Measurements from ENCODE around the gene TXNDC8.
"Not testable (repeated sequence)": the region's sequence is repeated elsewhere in the genome, so short reads cannot be mapped to it uniquely, and the experiment has no call there.

Gene TXNDC8

GRCh38 chr9:110337727-110338126 is at the start of gene TXNDC8:
Gene TXNDC8, minus strand, starts transcription at chr9:110337863.
- H3K4me3 Mint-ChIP-seq, result no peak within 1 kb of the TSS
- DNase-seq (no peak), ATAC-seq (no peak)
- H3K9me3 Mint-ChIP-seq, result no peaks in the 10 kb centered on the region
- no peaks in the 10 kb centered on the region for H3K4me1 Mint-ChIP-seq
- no peaks in the 10 kb centered on the region for H3K27me3 Mint-ChIP-seq
- H3K27ac Mint-ChIP-seq, result peak within 1 kb of the TSS in 1 of 2 donors; percentile 27

DNA sequence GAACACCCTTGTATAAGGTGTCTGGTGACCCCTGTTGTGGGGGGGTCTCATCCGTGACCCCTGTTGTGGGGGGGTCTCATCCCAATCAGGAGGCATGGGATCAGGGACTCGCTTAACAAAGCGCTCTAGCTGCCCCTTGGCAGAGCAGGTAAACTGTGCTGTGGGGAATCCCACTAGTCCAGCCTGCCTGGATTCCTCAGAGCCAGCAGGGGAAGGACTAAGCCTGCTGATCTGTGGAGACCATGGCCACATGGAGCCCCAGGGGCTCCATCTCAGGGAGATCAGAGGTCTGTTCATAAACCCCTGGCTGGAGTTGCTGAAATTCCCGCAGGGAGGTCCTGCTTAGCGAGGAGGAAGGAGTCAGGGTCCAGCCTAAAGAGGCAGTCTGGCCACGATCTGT is 45.8 kb upstream of the TXNDC8 start:
- DNase-seq (no peak), ATAC-seq (no peak)
- Mint-ChIP-seq H3K27ac (no peak overlapping the region), H3K4me3 (no peak overlapping the region), H3K27me3 (peaks cover 23% of the 10 kb centered on the region), H3K9me3 (no peaks in the 10 kb centered on the region), H3K4me1 (no peaks in the 10 kb centered on the region)

GRCh38 chr9:110382731-110383130 is 45.1 kb upstream of the TXNDC8 start:
- Mint-ChIP-seq H3K27me3 (peaks cover 29% of the 10 kb centered on the region), H3K27ac (no peak overlapping the region), H3K9me3 (no peaks in the 10 kb centered on the region), H3K4me1 (no peaks in the 10 kb centered on the region), H3K4me3 (no peak overlapping the region)
- DNase-seq, result no peak
- ATAC-seq, result no peak

DNA sequence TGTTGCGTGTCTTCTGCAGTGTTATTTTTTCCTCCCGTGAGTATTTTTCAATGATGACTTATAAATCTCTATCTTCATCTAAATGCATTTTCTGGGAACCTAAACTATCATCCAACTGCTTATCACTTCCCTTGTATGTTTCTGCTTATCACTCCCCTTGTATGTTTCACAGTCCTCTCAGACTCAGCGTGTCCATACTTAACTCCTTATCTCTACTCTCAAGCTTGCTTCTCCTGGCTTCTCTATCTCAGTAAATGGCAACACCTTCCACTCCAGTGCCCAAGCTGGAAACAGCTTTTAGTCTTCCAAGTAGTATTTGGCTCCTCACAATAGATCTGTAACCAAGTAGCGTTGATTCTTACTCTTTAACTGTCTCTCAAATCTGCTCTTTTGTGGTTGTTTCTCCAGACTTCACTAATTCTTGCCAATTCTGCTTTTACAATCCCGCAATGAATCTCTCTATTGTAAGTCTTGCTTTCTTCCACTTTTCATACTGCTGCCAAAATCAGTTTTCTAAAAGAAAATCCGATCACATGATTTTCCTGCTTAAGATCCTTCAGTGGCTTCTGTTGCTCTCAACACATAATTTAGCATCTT is 33.8 kb upstream of the TXNDC8 start:
- Mint-ChIP-seq H3K27me3 (no peaks in the 10 kb centered on the region), H3K9me3 (no peaks in the 10 kb centered on the region), H3K4me3 (no peak overlapping the region), H3K4me1 (no peaks in the 10 kb centered on the region), H3K27ac (no peak overlapping the region)
- no peak for DNase-seq
- no peak for ATAC-seq

- Mint-ChIP-seq H3K27ac (no peak overlapping the region), H3K4me1 (no peaks in the 10 kb centered on the region), H3K4me3 (no peak overlapping the region), H3K9me3 (no peaks in the 10 kb centered on the region), H3K27me3 (no peaks in the 10 kb centered on the region)
- DNase-seq (no peak), ATAC-seq (no peak)
Observed at GRCh38 chr9:110370315-110370714, 32.7 kb upstream of the TXNDC8 start.

DNA sequence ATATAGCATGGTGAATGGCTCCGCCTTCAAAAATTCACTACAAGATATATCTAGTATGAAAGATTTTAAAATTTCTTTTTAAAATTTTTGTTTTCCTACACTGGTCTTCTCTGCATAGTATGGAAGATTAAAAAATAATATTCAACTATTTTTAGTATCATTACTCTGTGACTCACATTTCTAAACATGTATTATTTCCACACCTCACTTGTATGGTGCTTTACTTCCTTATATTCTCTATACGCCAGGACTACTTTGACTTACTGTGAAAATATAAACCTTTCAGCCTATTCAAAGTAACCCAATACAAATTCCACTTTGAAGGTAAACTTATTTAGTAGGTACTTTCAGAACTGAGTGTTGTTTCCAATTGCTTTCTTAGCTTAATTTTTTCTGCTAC is 26.8 kb upstream of the TXNDC8 start:
- Mint-ChIP-seq H3K27ac (no peak overlapping the region), H3K4me1 (no peaks in the 10 kb centered on the region), H3K27me3 (no peaks in the 10 kb centered on the region), H3K4me3 (no peak overlapping the region), H3K9me3 (no peaks in the 10 kb centered on the region)
- DNase-seq, result no peak
- no peak for ATAC-seq

DNA sequence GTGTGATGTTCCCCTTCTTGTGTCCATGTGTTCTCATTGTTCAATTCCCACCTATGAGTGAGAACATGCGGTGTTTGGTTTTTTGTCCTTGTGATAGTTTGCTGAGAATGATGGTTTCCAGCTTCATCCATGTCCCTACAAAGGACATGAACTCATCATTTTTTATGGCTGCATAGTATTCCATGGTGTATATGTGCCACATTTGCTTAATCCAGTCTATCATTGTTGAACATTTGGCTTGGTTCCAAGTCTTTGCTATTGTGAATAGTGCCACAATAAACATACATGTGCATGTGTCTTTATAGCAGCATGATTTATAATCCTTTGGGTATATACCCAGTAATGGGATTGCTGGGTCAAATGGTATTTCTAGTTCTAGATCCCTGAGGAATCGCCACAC is 21.3 kb upstream of the TXNDC8 start:
- not testable (repeated sequence) for DNase-seq, ATAC-seq, H3K27me3 Mint-ChIP-seq, H3K4me3 Mint-ChIP-seq, H3K4me1 Mint-ChIP-seq, H3K9me3 Mint-ChIP-seq, H3K27ac Mint-ChIP-seq

GRCh38 chr9:110357505-110357904 is 19.8 kb upstream of the TXNDC8 start:
- ATAC-seq (no peak), DNase-seq (no peak)
- H3K27me3 Mint-ChIP-seq, result no peaks in the 10 kb centered on the region
- H3K4me1 Mint-ChIP-seq, result no peaks in the 10 kb centered on the region
- no peak overlapping the region for H3K4me3 Mint-ChIP-seq
- no peak overlapping the region for H3K27ac Mint-ChIP-seq
- no peaks in the 10 kb centered on the region for H3K9me3 Mint-ChIP-seq

- Mint-ChIP-seq H3K27me3 (no peaks in the 10 kb centered on the region), H3K4me1 (no peaks in the 10 kb centered on the region), H3K27ac (no peak overlapping the region), H3K9me3 (no peaks in the 10 kb centered on the region), H3K4me3 (no peak overlapping the region)
- no peak for ATAC-seq
- no peak for DNase-seq
Observed at GRCh38 chr9:110356639-110357395, 19.2 kb upstream of the TXNDC8 start.

DNA sequence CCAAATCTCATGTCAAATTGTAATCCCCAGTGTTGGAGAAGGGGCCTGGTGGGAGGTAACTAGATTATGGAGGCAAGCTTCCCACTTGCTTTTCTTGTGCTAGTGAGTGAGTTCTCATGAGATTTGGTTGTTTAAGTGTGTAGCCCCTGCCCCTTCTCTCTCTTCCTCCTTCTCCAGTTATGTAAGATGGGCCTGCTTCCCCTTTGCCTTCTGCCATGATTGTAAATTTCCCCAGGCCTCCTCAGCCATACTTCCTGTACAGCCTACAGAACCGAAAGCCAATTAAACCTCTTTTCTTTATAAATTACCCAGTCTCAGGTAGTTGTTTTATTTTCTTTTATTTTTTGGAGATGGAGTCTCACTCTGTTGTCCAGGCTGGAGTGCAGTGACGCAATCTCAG is 18.2 kb upstream of the TXNDC8 start:
- no peaks in the 10 kb centered on the region for H3K9me3 Mint-ChIP-seq
- H3K4me3 Mint-ChIP-seq, result no peak overlapping the region
- H3K27me3 Mint-ChIP-seq, result no peaks in the 10 kb centered on the region
- peak overlapping the region in 1 of 2 donors; percentile 4 for H3K27ac Mint-ChIP-seq
- ATAC-seq (no peak), DNase-seq (no peak)
- H3K4me1 Mint-ChIP-seq, result no peaks in the 10 kb centered on the region

DNA sequence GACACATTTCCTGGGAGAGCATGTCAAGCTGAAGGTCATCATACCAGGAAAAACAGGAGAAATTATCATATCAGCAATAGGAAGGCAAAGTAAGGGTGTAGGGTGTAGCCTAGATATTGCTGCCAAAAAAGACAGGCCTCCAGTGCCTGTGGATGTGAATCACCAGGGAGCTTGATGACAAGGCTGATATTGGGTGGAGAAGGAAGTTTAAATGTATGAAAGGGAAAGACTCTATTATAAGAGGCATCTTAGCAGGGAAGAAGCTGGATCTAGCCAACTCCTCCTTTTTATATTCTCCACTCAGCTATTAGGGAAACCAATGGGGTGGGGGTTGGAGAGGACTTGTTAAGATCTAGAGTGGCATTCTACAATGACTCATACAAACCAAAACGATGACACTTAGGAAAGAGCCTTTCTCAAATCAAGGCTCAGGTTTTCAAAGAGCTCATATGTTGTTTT is 13.4 kb upstream of the TXNDC8 start:
- Mint-ChIP-seq H3K4me3 (no peak overlapping the region), H3K27me3 (no peaks in the 10 kb centered on the region), H3K27ac (no peak overlapping the region), H3K9me3 (no peaks in the 10 kb centered on the region), H3K4me1 (no peaks in the 10 kb centered on the region)
- no peak for DNase-seq
- no peak for ATAC-seq

- Mint-ChIP-seq H3K9me3 (no peaks in the 10 kb centered on the region), H3K4me3 (no peak overlapping the region), H3K4me1 (no peaks in the 10 kb centered on the region), H3K27ac (no peak overlapping the region), H3K27me3 (no peaks in the 10 kb centered on the region)
- DNase-seq (no peak), ATAC-seq (no peak)
Observed at GRCh38 chr9:110346325-110346724, 8.7 kb upstream of the TXNDC8 start.

- DNase-seq (no peak), ATAC-seq (no peak)
- Mint-ChIP-seq H3K4me3 (no peak overlapping the region), H3K9me3 (no peaks in the 10 kb centered on the region), H3K4me1 (no peaks in the 10 kb centered on the region), H3K27ac (no peak overlapping the region), H3K27me3 (no peaks in the 10 kb centered on the region)
Observed at GRCh38 chr9:110344821-110345220, 7.2 kb upstream of the TXNDC8 start.

DNA sequence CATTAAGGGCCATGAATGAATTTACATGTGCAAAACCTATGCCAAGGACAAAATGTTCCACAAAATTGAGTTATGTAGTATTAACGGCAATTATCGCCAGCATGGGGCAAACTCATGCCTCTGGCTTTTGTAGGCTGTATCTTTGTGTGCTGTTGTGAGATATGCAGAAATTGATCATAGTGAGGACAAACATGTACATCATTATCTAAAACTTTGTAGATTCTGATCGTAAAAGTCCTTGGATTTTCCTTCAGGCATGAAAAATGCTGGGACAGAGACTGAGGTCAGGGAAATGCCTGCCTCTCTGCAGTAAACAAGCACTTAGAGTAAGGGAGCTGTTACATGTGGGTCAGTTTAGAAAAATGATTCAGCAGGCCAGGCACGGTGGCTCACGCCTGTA is 5.9 kb upstream of the TXNDC8 start:
- Mint-ChIP-seq H3K27ac (no peak overlapping the region), H3K4me1 (no peaks in the 10 kb centered on the region), H3K4me3 (no peak overlapping the region), H3K27me3 (no peaks in the 10 kb centered on the region), H3K9me3 (no peaks in the 10 kb centered on the region)
- no peak for ATAC-seq
- DNase-seq, result no peak

GRCh38 chr9:110340306-110340705 is 2.6 kb upstream of the TXNDC8 start:
- no peaks in the 10 kb centered on the region for H3K4me1 Mint-ChIP-seq
- H3K27me3 Mint-ChIP-seq, result no peaks in the 10 kb centered on the region
- no peak for ATAC-seq
- H3K4me3 Mint-ChIP-seq, result no peak overlapping the region
- no peak for DNase-seq
- no peak overlapping the region for H3K27ac Mint-ChIP-seq
- H3K9me3 Mint-ChIP-seq, result no peaks in the 10 kb centered on the region

DNA sequence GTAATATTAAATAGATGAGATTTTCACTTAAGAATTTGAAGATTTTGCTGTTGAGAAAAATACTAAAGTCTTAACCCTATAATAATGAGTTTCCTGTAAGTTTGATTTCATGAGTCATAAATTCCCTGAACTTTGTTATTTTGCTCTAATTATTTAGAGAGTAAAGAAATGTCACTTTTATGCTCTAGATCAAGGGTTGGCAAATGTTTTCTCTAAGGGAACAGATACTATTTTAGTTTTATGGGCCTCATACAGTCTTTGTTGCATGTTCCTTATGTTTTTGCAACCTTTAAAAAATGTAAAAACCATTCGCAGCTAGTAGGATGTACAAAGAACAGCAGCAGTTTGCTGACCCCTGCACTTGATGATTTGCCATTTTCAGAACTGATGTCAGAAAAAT is 480 bp upstream of the TXNDC8 start:
- no peak overlapping the region for H3K27ac Mint-ChIP-seq
- DNase-seq (no peak), ATAC-seq (no peak)
- no peaks in the 10 kb centered on the region for H3K27me3 Mint-ChIP-seq
- H3K9me3 Mint-ChIP-seq, result no peaks in the 10 kb centered on the region
- H3K4me3 Mint-ChIP-seq, result no peak overlapping the region
- no peaks in the 10 kb centered on the region for H3K4me1 Mint-ChIP-seq

DNA sequence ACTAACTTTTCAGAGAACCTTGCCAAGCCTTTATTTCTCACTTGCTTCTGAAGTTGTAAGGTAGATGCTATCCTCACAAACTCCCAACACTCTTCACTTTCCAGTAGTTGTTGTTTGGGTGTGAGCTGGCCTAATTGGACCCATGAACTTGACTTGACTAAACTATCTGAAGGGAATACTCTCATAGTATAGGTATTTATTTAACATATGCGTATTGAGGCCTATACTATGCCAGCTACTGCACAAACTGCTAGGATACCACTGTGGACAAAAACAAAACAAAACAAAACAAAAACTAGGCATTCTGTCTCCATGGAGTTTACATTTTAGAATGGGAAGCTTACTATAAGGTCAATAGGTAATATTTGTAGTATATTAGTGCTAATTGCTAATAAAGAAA is 1.3 kb downstream of the TXNDC8 start:
- Mint-ChIP-seq H3K9me3 (no peaks in the 10 kb centered on the region), H3K4me1 (no peaks in the 10 kb centered on the region), H3K4me3 (no peak overlapping the region), H3K27ac (no peak overlapping the region), H3K27me3 (no peaks in the 10 kb centered on the region)
- ATAC-seq (no peak), DNase-seq (no peak)
